ENCODE data around the gene CERT1.
A peak's percentile ranks its signal among the peaks of the same experiment; 100 is the strongest.

Gene CERT1

GRCh38 chr5:75340714-75341478 is 170.5 kb downstream of the CERT1 start:
- Mint-ChIP-seq H3K27ac (peak overlapping the region in 1 of 3 experiments; percentile 58), H3K27me3 (ENCODE audit: low read depth) (no peaks in the 10 kb centered on the region), H3K4me1 (peaks cover 43% of the 10 kb centered on the region), H3K4me3 (peak overlapping the region; percentile 67 to 68 (median 67)), H3K36me3 (ENCODE audit: low read depth) (peaks cover 23% of the 10 kb centered on the region), H3K9me3 (no peaks in the 10 kb centered on the region)
- TF ChIP-seq CTCF (IDR thresholded peaks at IDR 0.05; ENCODE audit: unreplicated experiment in 3 of 3): no peak

DNA sequence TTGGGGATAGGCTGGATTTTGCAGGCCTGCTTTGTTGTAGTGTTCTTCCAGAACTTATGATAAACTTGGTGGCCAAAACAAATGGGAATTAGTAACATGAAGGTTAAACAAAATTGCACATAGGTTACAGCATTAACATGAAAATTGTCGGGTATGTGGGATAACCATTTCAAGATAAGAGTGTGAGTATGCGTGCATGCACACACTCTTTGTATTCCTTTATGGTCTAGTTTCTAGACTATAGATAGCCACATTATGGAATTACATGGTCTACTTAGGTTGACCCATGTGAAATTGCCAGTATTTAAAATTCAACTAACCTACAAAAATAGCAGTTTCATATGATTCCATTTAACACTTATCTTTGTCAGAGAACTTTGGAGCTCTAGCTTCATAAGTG is 173.0 kb downstream of the CERT1 start:
- no peak for TF ChIP-seq CTCF (IDR thresholded peaks at IDR 0.05; ENCODE audit: unreplicated experiment in 3 of 3)
- peaks cover 43% of the 10 kb centered on the region for H3K4me1 Mint-ChIP-seq

DNA sequence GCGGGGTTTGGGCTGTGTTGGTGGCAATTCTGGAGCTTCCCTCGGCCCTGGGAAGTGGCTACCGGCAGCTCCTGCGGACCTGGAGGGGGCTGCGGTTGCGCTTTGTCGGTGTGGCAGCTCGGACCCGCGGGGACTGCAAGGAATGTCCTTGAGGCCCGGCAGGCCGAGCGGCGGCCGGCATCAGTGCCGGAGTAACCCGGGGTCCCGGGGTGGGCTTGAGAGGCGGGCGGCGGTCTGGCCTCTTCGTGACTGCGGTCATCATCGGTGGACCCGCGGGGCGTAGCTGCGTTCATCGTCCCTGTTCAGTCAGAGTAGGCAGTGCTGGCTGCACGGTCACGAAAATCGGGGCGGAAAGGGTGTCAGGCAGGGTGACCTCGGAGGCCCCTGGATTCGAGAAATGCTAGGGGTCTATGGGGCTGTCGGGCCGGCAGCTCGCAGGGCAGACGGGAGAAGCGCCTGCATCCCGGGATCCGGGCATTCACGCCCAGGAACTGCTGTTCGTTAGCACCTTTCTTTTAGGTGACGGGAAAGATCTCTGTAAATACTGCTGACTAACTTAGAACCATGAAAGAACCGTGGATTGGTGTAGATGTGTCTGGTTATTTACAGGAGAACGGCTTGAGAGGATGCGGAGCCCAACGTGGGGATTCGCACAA is 173.9 kb downstream of the CERT1 start:
- no peak overlapping the region for H3K27ac Mint-ChIP-seq
- no peaks in the 10 kb centered on the region for H3K27me3 Mint-ChIP-seq (ENCODE audit: low read depth)
- no peak for TF ChIP-seq CTCF (IDR thresholded peaks at IDR 0.05; ENCODE audit: unreplicated experiment in 3 of 3)
- H3K9me3 Mint-ChIP-seq: no peaks in the 10 kb centered on the region
- peaks cover 2% of the 10 kb centered on the region for H3K36me3 Mint-ChIP-seq (ENCODE audit: low read depth)
- H3K4me1 Mint-ChIP-seq: peaks cover 43% of the 10 kb centered on the region
- H3K4me3 Mint-ChIP-seq: no peak overlapping the region

More for the DNA sequence above, 173.0 kb downstream of the CERT1 start:
- H3K9me3 Mint-ChIP-seq: no peaks in the 10 kb centered on the region
- H3K27ac Mint-ChIP-seq: no peak overlapping the region
- H3K36me3 Mint-ChIP-seq (ENCODE audit: low read depth): peaks cover 6% of the 10 kb centered on the region
- no peaks in the 10 kb centered on the region for H3K27me3 Mint-ChIP-seq (ENCODE audit: low read depth)
- H3K4me3 Mint-ChIP-seq: no peak overlapping the region

DNA sequence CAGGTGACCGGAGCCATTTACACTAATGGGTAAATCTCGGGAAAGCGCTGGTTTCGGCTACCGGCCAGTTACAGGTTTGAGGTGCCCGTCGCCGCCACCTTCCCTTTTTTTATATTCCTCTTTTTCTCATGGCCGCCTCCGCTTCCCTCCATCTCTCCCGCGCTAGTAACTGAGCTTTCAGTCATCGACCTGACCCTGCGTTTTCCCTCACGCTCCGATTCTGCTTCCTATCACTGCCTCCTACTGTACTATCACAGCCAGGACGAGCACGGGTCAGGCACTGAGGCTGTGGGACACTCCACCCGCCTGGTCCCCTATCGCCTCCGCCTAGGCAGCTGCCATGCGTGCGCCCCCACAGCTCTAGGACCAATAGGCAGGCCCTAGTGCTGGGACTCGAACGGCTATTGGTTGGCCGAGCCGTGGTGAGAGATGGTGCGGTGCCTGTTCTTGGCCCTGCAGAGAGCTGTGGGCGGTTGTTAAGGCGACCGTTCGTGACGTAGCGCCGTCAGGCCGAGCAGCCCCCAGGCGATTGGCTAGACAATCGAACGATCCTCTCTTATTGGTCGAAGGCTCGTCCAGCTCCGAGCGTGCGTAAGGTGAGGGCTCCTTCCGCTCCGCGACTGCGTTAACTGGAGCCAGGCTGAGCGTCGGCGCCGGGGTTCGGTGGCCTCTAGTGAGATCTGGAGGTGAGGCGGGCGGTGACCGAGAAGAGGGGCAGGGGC is 174.7 kb downstream of the CERT1 start, which contains the start of gene HMGCR:
Gene HMGCR (plus strand): TSS at position 606 of the 722 bp plus-strand sequence. CDS start 5,386 bp downstream, outside the sequence.
- H3K9me3 Mint-ChIP-seq: no peaks in the 10 kb centered on the region
- H3K4me1 Mint-ChIP-seq: peaks cover 37% of the 10 kb centered on the region

More for the DNA sequence above, 174.7 kb downstream of the CERT1 start, which contains the start of gene HMGCR:
- TF ChIP-seq CTCF (IDR thresholded peaks at IDR 0.05; ENCODE audit: unreplicated experiment in 3 of 3): no peak
- no peak within 1 kb of the TSS for H3K27ac Mint-ChIP-seq
- no peak within 1 kb of the TSS for H3K4me3 Mint-ChIP-seq
- H3K27me3 Mint-ChIP-seq (ENCODE audit: low read depth): no peaks in the 10 kb centered on the region
- no peaks in the 10 kb centered on the region for H3K36me3 Mint-ChIP-seq (ENCODE audit: low read depth)
